Stimulated activated CD8-positive, alpha-beta memory T cell treated with anti-CD3 and anti-CD28 coated beads, Interleukin-4, amount 100 ng/mL, for 4 hours (primary cell): Measurements from ENCODE around the gene RAB39B.
"Not testable (repeated sequence)": the region's sequence is repeated elsewhere in the genome, so short reads cannot be mapped to it uniquely, and the experiment has no call there.

Experiments
- DNase-seq, 2 donors: peaks; one replicate each; pipeline ENCODE4 v3.0.0-alpha.2; 2020; ENCODE audit warnings: low read depth in 2 of 2, low spot score in 1 of 2

RAB39B gene

DNA sequence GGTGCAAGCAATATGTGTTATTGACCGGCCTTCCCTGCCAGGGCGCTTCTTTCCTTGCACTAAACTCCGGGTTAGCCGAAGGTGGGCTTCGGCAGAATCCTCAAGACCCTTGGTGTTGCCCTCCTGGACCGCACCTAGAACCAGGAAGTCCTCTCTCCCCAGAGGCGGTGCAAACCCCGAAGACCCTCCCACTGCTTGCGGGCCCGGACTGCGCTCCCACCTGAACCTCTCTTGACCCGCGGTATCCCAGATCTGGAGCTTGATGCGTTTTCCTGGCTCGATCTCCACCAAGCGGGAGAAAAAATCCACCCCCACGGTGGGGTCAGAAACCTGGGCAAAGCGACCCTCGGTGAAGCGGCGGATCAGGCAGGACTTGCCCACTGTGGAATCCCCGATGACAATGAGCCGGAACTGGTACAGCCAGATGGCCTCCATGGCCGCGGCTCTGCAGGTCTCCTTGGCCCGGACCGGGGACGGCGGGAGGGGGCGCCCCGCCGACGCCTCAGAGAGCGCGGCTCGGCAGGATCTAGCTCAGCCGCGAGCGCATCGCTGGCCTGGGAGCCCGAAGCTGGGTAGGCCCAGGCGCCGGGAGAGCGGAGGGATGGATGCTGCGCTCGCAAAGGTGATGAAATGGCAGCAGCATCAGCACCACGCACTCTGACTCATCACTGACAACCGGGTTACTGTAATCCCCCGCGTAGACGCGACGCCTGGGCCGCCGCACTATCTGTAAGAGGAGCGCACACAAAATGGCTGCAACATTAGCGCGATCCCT lies at the start of gene RAB39B:
Gene RAB39B (minus strand): TSS at position 638 of the 775 bp plus-strand sequence. CDS start 203 bp downstream, at position 435.
- DNase-seq, result peak; percentile 31 to 58

DNA sequence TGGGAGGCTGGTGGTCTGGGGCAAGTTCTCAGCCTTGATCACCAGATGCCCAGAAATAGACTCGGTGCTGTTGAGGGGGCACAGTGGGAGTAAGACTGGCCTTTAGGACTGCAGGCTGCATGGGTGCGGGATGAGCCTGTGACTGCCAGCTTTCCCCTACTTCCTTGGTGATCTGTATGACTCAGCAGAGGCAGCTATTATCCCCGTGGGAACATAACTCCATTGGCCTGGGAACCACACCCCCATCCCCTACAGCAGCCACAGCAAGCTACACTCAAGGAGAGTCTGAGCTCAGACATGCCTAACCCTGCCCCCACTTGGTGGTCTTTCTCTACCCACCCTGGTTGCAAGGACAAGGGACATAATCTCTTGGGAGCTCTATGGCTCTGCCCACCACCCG lies 49.5 kb upstream of the RAB39B start:
- no peak for DNase-seq

DNA sequence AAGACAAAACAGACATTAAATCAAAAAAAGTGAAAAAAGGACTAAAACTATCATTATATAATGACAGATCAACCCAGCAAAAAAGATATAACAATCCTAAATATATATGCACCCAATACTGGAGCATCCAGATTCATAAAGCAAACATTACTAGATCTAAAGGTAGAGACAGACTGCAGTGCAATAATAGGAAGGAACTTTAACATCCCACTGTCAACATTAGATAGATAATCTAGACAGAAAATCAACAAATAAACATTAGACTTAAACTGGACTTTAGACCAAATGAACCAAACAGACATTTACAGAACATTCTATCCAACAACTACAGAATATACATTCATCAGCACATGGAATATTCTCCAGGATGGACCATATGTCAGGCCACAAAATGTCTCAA lies 29.5 kb upstream of the RAB39B start:
- no peak for DNase-seq

GRCh38 chrX:155279873-155280272 lies 15.6 kb upstream of the RAB39B start:
- DNase-seq, result no peak

DNA sequence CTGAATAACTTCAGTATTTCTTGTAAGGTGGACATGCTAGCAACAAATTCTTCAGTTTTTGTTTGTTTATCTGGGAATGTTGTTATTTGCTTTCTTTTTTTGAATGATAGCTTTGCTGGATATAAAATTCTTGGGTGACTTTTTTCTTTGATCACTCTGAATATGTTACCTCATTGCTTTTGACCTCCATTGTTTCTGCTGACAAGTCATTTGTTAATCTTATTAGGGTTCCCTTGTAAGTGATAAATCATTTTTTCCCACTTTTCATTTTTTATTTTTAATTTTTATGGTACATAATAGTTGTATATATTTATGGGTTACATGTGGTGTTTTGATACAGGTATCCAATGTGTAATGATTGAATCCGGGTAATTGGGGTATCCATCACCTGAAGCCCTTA lies 6.7 kb upstream of the RAB39B start:
- no peak for DNase-seq

DNA sequence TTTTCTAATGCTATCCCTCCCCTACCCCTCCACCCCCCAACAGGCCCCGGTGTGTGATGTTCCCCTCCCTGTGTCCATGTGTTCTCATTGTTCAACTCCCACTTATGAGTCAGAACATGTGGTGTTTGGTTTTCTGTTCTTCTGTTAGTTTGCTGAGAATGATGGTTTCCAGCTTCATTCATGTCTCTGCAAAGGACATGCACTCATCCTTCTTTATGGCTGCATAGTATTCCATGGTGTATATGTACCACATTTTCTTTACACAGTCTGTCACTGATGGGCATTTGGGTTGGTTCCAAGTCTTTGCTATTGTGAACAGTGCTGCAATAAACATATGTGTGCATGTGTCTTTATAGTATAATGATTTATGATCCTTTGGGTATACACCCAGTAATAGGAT lies 3.7 kb upstream of the RAB39B start:
- DNase-seq, result not testable (repeated sequence)

DNA sequence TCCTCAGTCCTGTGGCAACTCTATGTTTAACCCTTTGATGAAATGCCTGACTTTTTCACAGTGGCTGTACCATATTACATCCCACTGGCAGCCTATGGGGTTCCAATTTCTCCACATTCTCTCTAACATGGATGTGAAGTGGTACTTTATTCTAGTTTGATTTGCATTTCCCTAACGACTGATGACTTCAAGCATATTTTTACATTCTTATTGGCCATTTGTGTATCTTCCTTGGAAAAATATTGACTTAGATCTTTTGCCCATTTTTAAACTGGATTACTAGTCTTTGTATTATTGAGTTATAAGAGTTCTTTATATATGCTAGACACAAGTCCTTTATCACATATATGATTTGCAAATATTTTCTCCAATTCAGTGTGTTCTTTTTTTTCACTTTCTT lies 2.1 kb upstream of the RAB39B start:
- no peak for DNase-seq

DNA sequence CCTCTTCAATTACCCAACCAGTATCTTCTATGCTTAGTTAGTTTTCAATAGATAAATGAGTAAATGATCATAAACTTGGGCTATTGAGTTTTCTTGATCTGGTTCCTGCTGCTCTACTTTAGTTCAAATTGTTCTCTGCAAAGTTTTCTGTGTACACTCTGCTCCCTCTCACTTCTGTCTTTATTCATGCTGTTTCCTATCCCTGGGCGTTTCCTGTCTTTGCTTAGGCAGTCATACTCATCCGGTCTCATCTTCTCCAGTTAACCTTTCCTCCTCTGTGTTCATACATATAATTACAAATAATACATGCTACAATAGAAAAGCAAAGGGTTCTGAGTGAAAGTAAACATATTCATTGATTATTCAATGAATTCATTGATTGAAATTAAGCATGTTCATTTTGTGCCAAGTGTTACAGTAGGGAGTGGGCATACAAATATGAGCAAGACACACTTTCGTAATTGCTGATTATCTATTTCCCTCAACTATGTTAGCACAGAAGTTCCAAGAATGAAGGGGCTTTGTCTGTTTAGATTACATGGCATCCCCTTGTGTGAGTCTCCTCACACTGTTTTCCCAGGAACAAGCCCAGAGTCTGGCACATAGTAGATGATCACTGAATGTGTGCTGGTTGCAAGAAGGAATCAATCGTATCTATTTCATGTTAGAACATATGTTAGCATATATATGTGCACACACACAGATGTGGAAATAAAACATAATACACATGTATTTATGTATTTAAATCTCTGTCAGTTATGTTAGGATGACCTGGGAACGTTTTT lies 1.1 kb downstream of the RAB39B start:
- no peak for DNase-seq

- DNase-seq, result no peak
Observed at GRCh38 chrX:155259752-155260151, 4.5 kb downstream of the RAB39B start.

- DNase-seq, result no peak
Observed at GRCh38 chrX:155251391-155251790, 12.9 kb downstream of the RAB39B start.

DNA sequence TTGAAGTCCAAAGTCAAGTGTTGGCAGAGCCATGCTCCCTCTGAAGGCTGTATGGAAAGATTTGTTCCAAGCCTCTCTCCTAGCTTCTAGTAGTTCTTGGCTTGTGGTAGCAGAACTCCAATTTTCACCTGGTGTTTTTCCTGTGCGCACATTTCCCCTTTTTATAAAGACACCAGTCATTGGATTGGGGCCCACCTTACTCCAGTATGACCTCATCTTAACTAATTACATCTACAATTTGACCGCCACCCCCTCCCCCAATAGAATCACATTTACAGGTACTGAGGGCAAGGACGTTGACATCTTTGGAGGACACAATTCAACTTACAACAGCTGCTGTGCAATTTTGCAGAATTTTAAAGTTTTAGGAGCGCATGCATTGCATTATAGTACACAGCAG lies 16.8 kb downstream of the RAB39B start:
- DNase-seq, result no peak

GRCh38 chrX:155246748-155247147 lies 17.5 kb downstream of the RAB39B start:
- DNase-seq, result no peak

DNA sequence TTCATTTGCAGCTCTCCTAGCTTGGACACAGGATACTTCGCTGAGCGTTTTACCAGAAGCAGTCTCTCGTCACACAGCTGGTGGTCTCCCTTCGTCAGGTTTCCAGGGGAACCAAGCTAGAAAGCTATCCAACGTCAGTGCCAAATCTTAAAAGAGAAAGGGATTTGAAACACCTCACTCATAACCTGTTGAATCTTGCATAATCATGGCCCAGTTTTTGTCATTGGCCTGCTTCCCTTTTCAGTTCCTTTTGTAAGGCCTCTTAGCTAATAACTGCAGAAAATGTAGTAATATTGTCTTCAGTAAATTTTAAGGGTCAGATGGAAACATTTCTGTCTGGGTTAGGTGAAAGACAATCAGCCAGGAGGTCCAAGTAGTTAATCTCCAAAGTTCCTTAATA lies 22.0 kb downstream of the RAB39B start:
- DNase-seq, result no peak

GRCh38 chrX:155237719-155238118 lies 26.6 kb downstream of the RAB39B start:
- no peak for DNase-seq

DNA sequence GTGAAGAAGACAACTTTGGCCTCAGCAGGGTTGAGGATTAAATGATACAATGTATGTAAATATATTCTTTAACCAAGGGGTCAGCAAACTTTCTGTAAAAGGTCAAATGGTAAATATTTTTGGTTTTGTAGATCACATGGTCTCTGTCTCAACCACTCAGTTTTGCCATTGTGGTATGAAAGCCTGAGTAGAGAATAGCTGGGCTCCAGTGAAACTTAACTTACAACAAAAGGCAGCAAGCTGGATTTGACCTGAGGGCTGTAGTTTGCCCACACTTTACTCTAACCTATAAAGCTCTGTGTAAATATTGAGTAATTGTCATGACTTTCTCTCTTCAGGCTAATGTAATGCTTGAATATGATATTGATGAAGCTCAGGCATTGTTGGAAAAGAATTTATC lies 28.4 kb downstream of the RAB39B start:
- DNase-seq, result no peak

GRCh38 chrX:155231163-155231562 lies 33.1 kb downstream of the RAB39B start:
- no peak for DNase-seq

DNA sequence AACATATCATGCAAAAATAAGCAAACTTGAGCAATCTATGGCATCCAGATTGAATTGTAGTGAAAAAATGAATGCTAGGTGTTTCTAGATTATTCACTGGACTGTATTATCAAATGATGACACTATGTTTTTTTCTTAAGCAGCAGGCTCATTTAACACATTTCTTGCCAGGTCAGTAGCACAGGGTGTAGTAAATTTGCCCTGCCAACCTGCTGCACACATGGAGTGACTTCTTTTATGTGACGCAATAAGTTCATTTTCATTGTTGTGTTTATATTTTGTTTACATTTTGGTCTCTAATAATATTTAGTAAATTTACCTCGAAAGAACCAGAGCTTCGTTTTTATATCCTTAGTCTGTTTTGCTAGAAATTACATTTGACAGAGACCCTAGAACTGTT lies 38.5 kb downstream of the RAB39B start:
- no peak for DNase-seq

DNA sequence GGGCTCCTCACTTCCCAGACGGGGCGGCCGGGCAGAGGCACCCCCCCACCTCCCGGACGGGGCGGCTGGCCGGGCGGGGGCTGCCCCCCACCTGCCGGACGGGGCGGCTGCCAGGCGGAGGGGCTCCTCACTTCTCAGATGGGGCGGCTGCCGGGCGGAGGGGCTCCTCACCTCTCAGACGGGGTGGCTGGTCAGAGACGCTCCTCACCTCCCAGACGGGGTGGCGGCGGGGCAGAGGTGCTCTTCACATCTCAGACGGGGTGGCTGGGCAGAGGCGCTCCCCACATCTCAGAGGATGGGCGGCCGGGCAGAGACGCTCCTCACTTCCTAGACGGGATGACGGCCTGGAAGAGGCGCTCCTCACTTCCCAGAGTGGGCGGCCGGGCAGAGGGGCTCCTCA lies 40.5 kb downstream of the RAB39B start:
- DNase-seq, result not testable (repeated sequence)

- DNase-seq, result no peak
Observed at GRCh38 chrX:155221351-155221750, 42.9 kb downstream of the RAB39B start.

DNA sequence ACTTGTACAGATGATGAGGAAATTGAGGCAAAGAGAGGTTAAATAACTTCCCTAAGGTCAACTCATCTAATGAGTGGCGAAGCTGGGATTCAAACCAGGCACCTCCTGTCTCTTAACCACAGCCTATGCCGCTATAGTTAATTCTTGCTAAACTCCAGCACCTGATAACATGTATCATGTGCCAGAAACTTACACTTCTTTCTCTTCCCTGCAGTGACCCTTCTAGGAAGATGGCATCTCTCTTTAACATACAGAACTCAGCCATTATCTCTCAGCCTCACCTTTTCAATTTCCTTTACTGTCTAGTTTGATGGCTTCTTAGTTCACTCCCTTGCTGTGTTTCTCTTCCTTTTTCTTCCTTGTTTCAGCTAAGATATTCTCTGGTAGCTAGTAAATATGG lies 45.5 kb downstream of the RAB39B start:
- DNase-seq, result no peak

GRCh38 chrX:155216940-155217440 lies 47.3 kb downstream of the RAB39B start:
- no peak for DNase-seq

DNA sequence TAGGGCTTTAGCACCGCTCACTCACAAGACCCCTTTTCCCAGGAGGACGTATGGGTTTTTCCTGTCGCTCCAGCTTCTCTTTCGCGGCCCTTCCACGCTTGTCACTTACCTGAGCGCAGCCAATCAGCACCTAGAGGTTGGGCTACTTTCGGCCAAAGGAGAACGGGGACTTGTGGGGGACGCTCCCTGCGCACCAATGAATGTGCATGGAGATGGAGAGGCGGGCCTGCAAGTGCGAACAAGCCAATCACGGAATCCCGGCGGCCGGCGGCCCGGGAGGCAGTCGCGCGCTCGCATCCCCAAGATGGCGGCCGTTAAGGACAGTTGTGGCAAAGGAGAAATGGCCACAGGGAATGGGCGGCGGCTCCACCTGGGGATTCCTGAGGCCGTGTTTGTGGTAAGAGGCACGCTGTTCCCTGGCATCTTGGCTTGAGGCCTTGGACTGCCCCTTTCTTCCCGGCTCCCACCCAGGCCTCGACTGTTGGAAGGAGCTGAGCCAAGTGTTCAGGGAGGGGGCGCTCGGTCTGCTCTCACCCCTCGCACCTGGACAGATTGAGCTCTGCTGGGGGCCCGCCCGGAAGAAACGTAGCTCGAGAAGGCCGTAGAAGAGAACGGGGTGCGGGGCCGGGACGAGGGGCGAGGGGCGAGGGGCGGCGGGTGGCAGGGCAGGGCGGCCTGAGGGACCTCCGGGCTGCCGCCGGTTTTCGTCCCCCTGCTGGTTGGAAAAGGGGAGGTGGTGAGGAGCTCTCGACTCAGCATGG lies 47.9 kb downstream of the RAB39B start, which contains the start of gene VBP1:
Gene VBP1 (plus strand): TSS at position 282 of the 761 bp plus-strand sequence. CDS start 23 bp downstream, at position 305.
- DNase-seq, result peak; percentile 54 to 71
